ENCODE measurements around the gene CDRT4. TPM values are rescaled to one million over a fixed set of nuclear protein-coding genes. Genes with fewer than 3 reads are reported as not detected.

Gene CDRT4
- polyA plus RNA-seq, 1 of the 3 experiments (the other 2 are of a cell fraction), result 4.6 TPM

DNA sequence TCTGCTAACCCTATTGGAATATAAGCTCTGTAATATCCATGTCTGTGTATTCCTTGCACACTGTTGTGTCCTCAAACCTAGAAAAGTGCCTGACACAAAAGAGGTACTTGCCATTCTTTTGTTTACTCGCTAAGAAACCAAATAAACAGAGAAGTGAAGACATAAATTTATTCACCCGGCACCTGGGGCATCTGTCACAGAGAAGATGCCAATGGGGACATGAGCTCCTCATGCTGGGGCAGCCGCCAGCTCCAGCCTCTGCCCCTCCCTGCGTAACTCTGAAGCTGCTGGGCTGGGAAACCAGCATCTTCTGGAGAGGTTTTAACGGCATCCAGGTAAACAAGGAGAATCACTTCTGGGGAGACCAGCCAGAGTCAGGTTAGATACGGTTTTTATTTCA, 15.1 kb upstream of the CDRT4 start (continued):
- TF ChIP-seq, protein P1, sequence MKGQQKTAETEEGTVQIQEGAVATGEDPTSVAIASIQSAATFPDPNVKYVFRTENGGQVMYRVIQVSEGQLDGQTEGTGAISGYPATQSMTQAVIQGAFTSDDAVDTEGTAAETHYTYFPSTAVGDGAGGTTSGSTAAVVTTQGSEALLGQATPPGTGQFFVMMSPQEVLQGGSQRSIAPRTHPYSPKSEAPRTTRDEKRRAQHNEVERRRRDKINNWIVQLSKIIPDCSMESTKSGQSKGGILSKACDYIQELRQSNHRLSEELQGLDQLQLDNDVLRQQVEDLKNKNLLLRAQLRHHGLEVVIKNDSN (IDR thresholded peaks at IDR 0.05; ENCODE audit: borderline replicate concordance, low read depth), result no peak
- TF ChIP-seq NRF1 (IDR thresholded peaks at IDR 0.05; ENCODE audit: low read depth, low read length) (no peak), GATA2 (CRISPR knock-in tag; IDR thresholded peaks at IDR 0.05) (no peak), RXRA (IDR thresholded peaks at IDR 0.05; ENCODE audit: borderline replicate concordance, low read depth) (no peak), MXI1 (IDR thresholded peaks at IDR 0.05; ENCODE audit: low read depth, low read length) (no peak)

DNA sequence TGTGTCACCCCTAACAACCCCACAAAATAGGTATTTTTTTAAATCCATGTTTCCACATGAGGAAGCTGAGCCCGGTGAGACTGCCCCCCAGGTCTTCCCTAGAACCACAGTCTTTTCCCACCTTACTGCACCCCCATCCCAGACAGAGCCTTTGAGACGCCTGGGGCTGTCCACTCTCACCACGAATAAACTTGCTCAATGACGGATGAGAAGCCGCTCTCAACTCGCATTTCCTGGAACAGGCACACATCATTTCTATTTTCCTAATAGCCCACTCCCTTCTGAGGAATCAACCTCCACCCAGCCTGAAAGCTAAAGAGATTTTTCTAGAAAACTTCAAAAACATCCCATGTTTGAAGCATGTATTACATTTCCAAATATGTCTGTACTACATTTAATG, 14.1 kb upstream of the CDRT4 start:
- H3K4me2 ChIP-seq, result no peak overlapping the region

More for the DNA sequence above, 14.1 kb upstream of the CDRT4 start:
- Histone ChIP-seq H4K20me1 (ENCODE audit: insufficient read depth) (no peaks in the 10 kb centered on the region), H3F3A (replicated peaks; ENCODE audit: insufficient read depth) (no peaks in the 10 kb centered on the region), H3K79me2 (ENCODE audit: insufficient read depth) (no peaks in the 10 kb centered on the region), H3K4me1 (ENCODE audit: control insufficient read depth in 1 of 2, insufficient read depth in 2 of 2, low read depth in 1 of 2, low read length in 1 of 2) (peaks cover 10% of the 10 kb centered on the region in 2 experiments; a peak in 3 of 4 replicates), H3K9ac (no peak overlapping the region), H3K4me3 (ENCODE audit: low read depth in 2 of 2, low read length in 1 of 2) (no peak overlapping the region), H3K9me3 (no peaks in the 10 kb centered on the region), H3K9me2 (no peaks in the 10 kb centered on the region), H3K27me3 (ENCODE audit: insufficient read depth) (no peaks in the 10 kb centered on the region), H3K36me3 (replicated peaks in 1 of 2; ENCODE audit: control insufficient read depth in 1 of 2, insufficient read depth in 2 of 2, low read length in 1 of 2) (peaks cover 0 to 7% of the 10 kb centered on the region in 2 experiments), H3K27ac (ENCODE audit: low read depth in 2 of 2, low read length in 1 of 2) (no peak overlapping the region), H2AFZ (ENCODE audit: low read depth) (no peak overlapping the region)
- DNase-seq, result no peak
- 98% methylated on average over 6 of the region's 6 CpGs for WGBS (ENCODE audit: low lambda C conversion rate)
- ChIA-PET CTCF (interaction anchor here (0.7 to 1.5 kb wide), 3 partner anchors 22 to 224 kb away, joined by 3 to 6 read pairs (median 3); no protein-coding TSS in a partner anchor), POLR2A (no interaction called here)
- no peak for TF ChIP-seq SIN3A (IDR thresholded peaks at IDR 0.05; ENCODE audit: borderline replicate concordance, low read depth, low read length)
- TF ChIP-seq, protein P2, sequence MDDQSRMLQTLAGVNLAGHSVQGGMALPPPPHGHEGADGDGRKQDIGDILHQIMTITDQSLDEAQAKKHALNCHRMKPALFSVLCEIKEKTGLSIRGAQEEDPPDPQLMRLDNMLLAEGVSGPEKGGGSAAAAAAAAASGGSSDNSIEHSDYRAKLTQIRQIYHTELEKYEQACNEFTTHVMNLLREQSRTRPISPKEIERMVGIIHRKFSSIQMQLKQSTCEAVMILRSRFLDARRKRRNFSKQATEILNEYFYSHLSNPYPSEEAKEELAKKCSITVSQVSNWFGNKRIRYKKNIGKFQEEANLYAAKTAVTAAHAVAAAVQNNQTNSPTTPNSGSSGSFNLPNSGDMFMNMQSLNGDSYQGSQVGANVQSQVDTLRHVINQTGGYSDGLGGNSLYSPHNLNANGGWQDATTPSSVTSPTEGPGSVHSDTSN (IDR thresholded peaks at IDR 0.05), result no peak
- no peak for TF ChIP-seq YY1 (IDR thresholded peaks at IDR 0.05; ENCODE audit: low read depth)
- no peak for TF ChIP-seq GABPA (IDR thresholded peaks at IDR 0.05; ENCODE audit: low read depth)
- no peak for TF ChIP-seq NRF1 (IDR thresholded peaks at IDR 0.05; ENCODE audit: low read depth, low read length)
- TF ChIP-seq TEAD4 (IDR thresholded peaks at IDR 0.05; ENCODE audit: borderline replicate concordance, insufficient read depth), result no peak
- TF ChIP-seq EP300 (IDR thresholded peaks at IDR 0.05; ENCODE audit: borderline replicate concordance in 1 of 2, low read depth in 1 of 2, low read length in 1 of 2), result no peak
- TF ChIP-seq, protein P3, sequence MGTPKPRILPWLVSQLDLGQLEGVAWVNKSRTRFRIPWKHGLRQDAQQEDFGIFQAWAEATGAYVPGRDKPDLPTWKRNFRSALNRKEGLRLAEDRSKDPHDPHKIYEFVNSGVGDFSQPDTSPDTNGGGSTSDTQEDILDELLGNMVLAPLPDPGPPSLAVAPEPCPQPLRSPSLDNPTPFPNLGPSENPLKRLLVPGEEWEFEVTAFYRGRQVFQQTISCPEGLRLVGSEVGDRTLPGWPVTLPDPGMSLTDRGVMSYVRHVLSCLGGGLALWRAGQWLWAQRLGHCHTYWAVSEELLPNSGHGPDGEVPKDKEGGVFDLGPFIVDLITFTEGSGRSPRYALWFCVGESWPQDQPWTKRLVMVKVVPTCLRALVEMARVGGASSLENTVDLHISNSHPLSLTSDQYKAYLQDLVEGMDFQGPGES (IDR thresholded peaks at IDR 0.05; ENCODE audit: low read depth, low read length), result no peak
- TF ChIP-seq, protein P4, sequence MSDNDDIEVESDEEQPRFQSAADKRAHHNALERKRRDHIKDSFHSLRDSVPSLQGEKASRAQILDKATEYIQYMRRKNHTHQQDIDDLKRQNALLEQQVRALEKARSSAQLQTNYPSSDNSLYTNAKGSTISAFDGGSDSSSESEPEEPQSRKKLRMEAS (IDR thresholded peaks at IDR 0.05; ENCODE audit: low read depth), result no peak
- no peak for TF ChIP-seq MXI1 (IDR thresholded peaks at IDR 0.05; ENCODE audit: low read depth, low read length)
- no peak for TF ChIP-seq EZH2phosphoT487 (IDR thresholded peaks at IDR 0.05; ENCODE audit: borderline replicate concordance, low read depth)
- TF ChIP-seq FOSL2 (IDR thresholded peaks at IDR 0.05; ENCODE audit: borderline replicate concordance, low read depth), result no peak
- TF ChIP-seq TCF12 (IDR thresholded peaks at IDR 0.05), result no peak
- TF ChIP-seq, protein P5, sequence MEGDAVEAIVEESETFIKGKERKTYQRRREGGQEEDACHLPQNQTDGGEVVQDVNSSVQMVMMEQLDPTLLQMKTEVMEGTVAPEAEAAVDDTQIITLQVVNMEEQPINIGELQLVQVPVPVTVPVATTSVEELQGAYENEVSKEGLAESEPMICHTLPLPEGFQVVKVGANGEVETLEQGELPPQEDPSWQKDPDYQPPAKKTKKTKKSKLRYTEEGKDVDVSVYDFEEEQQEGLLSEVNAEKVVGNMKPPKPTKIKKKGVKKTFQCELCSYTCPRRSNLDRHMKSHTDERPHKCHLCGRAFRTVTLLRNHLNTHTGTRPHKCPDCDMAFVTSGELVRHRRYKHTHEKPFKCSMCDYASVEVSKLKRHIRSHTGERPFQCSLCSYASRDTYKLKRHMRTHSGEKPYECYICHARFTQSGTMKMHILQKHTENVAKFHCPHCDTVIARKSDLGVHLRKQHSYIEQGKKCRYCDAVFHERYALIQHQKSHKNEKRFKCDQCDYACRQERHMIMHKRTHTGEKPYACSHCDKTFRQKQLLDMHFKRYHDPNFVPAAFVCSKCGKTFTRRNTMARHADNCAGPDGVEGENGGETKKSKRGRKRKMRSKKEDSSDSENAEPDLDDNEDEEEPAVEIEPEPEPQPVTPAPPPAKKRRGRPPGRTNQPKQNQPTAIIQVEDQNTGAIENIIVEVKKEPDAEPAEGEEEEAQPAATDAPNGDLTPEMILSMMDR (IDR thresholded peaks at IDR 0.05), result no peak

All from SK-N-SH (cell line).